Measurements from ENCODE around the gene ARHGAP18.

The ARHGAP18 gene

DNA sequence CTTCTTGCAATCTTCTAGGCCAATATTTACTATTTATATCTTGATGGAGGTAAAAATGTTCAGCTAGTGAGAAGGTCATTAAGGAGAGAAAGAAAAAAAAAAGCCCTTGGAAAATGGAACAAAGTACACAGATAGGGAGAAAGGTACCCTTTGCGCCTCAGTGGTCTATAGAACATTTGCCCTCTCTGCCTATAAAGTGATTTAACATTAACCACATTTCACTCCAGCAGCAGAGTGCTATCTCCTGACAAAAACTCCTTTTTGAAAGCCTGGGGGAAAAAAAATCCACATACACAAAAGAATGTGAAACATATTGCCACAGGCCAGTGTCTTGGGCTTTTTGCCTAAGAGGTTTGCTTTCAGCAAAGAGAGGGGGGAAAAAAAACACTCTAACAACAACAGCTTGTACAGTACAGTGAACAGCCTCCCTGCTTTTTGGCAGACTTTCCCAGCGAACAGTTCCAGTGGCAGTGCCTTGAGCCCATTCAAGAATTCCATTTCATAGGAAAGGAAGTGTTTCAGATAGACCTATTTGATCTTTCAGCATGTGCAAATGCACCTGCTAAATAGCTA, 695 bp downstream of the ARHGAP18 start:
- peaks cover 29 to 60% (median 41%) of the 10 kb centered on the region in 10 experiments for H3K4me1 ChIP-seq
- H4K20me1 ChIP-seq = peaks cover 0 to 35% (median 0%) of the 10 kb centered on the region in 11 experiments; a peak in 4 of 22 replicates
- TF ChIP-seq Cebpa-rat (IDR thresholded peaks at IDR 0.05) = no peak
- peak overlapping the region; percentile 79 to 96 (median 92) for H3K4me2 ChIP-seq
- H3K9me3 ChIP-seq (replicated peaks in 1 of 11) = no peaks in the 10 kb centered on the region
- peak overlapping the region; percentile 66 to 86 (median 78) for H3K9ac ChIP-seq
- H3K27ac ChIP-seq = peak overlapping the region in 10 of 11 experiments; percentile 50 to 78 (median 70); a peak in 19 of 22 replicates
- H3K27me3 ChIP-seq = no peaks in the 10 kb centered on the region
- peak overlapping the region; percentile 60 to 84 (median 70) for H3K4me3 ChIP-seq
- peaks cover 0 to 28% (median 6%) of the 10 kb centered on the region in 11 experiments; a peak in 7 of 22 replicates for H3K36me3 ChIP-seq

DNA sequence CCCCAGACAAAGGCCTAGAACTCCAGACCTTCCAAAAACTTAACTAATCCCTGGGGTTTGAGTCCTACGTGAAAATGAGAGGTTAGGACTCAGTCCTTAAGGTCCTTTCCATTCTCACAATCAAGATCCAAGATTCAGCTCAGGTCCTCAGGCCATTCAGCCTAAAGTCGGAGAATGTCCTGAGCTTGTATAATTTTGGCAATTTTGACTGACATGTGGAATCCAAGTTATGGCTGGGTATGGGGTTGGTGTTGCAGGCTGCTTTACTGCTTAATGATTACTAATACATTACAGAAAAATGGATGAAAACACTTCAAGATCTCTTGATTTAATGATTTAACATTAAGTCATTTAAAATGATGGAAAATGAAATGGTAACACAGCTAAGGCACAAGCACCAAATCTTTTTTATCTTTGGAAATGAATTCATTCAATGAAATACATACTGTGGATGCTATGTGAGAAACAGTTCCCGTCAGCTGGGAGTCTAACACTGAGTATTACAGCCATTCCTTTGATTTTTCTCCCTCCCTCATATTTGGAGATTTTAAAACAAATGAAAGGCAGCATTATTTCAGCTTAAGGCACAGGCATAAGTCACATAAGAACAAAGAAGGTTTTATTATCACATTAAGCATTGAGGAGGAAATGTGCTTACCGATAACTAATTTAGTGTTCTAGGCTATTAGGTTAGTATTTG, 1.3 kb downstream of the ARHGAP18 start:
- Histone ChIP-seq H3K4me3 (peak overlapping the region; percentile 60 to 84 (median 70); a peak in 16 of 20 replicates), H3K4me1 (peaks cover 24 to 66% (median 36%) of the 10 kb centered on the region in 10 experiments), H3K4me2 (peak overlapping the region; percentile 79 to 96 (median 92)), H3K27ac (peak overlapping the region in 4 of 11 experiments; percentile 71 to 78 (median 73); a peak in 7 of 22 replicates), H3K9me3 (replicated peaks in 1 of 11) (no peaks in the 10 kb centered on the region), H3K36me3 (peaks cover 0 to 31% (median 6%) of the 10 kb centered on the region in 11 experiments; a peak in 7 of 22 replicates), H3K27me3 (no peaks in the 10 kb centered on the region), H4K20me1 (peaks cover 0 to 39% (median 0%) of the 10 kb centered on the region in 11 experiments; a peak in 4 of 22 replicates), H3K9ac (peak overlapping the region in 8 of 11 experiments; percentile 68 to 86 (median 78); a peak in 13 of 22 replicates)
- TF ChIP-seq Cebpa-rat (IDR thresholded peaks at IDR 0.05) = no peak

DNA sequence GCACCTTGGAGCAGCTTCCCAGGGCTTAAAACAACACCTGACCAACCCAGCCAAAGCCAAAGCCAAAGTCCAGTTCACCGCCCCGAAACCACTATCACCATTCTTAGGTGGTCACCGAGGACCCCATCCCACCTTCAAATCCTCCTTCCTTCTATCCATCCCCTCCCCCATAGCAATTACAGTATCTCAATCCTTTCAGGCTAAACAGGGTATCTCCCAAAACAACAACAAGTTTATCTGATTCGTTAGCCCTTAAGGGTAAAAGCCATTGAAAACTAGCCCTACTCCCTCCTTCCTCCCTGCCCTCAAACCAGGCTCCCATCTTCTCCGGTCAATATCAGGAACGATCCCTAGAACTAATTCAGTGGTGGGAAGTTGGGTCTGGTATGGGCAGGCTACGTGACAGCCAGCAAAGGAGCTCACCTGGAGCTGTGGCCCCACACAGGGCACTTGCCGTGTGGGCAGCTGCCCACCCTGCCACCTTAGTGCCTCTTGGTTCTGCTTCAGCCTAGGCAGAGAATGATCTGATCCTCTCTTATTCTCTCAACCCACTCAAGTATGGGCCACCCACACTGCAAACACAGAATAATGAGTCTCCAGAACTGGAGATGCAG, 2.0 kb downstream of the ARHGAP18 start:
- Histone ChIP-seq H3K4me1 (peaks cover 23 to 72% (median 36%) of the 10 kb centered on the region in 10 experiments), H3K27me3 (no peaks in the 10 kb centered on the region), H3K9ac (peak overlapping the region in 4 of 11 experiments; percentile 79 to 86 (median 81); a peak in 8 of 22 replicates), H3K27ac (peak overlapping the region in 4 of 11 experiments; percentile 2 to 74 (median 72); a peak in 5 of 22 replicates), H3K36me3 (peaks cover 0 to 36% (median 6%) of the 10 kb centered on the region in 11 experiments; a peak in 7 of 22 replicates), H4K20me1 (peaks cover 0 to 44% (median 0%) of the 10 kb centered on the region in 11 experiments; a peak in 4 of 22 replicates), H3K4me3 (peak overlapping the region in 6 of 10 experiments; percentile 65 to 84 (median 77); a peak in 10 of 20 replicates), H3K4me2 (peak overlapping the region; percentile 79 to 96 (median 92)), H3K9me3 (replicated peaks in 1 of 11) (peaks cover 0 to 3% (median 0%) of the 10 kb centered on the region in 11 experiments; a peak in 4 of 22 replicates)
- no peak for TF ChIP-seq Cebpa-rat (IDR thresholded peaks at IDR 0.05)

DNA sequence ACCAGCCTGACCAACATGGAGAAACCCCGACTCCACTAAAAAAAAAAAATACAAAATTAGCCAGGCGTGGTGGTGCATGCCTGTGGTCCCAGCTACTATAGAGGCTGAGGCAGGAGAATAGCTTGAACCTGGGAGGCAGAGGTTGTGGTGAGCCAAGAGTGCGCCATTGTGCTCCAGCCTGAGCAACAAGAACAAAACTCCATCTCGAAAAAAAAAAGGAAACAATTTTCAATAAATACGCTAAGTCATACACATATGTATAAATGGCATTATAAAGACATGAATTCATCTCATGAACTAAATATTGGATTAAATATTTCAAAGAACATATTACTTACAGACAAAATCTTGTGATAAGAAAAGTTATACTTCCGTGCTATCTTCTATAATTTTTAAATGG, 2.9 kb downstream of the ARHGAP18 start:
- peaks cover 0 to 54% (median 0%) of the 10 kb centered on the region in 11 experiments; a peak in 4 of 22 replicates for H4K20me1 ChIP-seq
- H3K4me1 ChIP-seq = peaks cover 23 to 78% (median 42%) of the 10 kb centered on the region in 10 experiments
- peak overlapping the region in 2 of 11 experiments; percentile 81 to 86; a peak in 3 of 22 replicates for H3K9ac ChIP-seq
- no peaks in the 10 kb centered on the region for H3K27me3 ChIP-seq
- H3K4me2 ChIP-seq = peak overlapping the region in 4 of 11 experiments; percentile 85 to 96 (median 94); a peak in 7 of 22 replicates
- no peak overlapping the region for H3K27ac ChIP-seq
- H3K36me3 ChIP-seq = peaks cover 0 to 45% (median 6%) of the 10 kb centered on the region in 11 experiments; a peak in 8 of 22 replicates
- no peak for TF ChIP-seq Cebpa-rat (IDR thresholded peaks at IDR 0.05)
- H3K9me3 ChIP-seq (replicated peaks in 1 of 11) = peaks cover 0 to 12% (median 0%) of the 10 kb centered on the region in 11 experiments; a peak in 5 of 22 replicates
- peak overlapping the region in 3 of 10 experiments; percentile 74 to 84 (median 83); a peak in 5 of 20 replicates for H3K4me3 ChIP-seq

DNA sequence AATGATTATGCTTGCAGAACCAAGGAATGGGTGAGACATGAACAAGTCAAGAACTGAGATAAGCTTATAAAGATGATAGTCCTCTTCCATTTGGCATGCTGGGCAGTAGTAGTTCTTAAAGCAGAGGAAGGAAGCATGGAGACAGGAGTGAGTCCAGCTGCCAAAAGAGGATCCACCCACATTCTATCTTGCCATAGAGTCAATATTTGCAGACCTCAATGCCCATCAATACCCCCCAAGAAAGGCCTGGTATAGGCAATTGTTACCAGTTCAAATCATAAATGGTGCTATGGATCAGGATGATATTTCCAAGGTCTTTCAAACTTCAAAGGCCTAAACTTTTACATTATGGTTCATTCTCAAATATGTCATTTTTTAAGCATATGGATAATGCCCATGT, 4.8 kb downstream of the ARHGAP18 start:
- no peak overlapping the region; a peak in 1 of 22 replicates for H3K27ac ChIP-seq
- peak overlapping the region in 4 of 11 experiments; percentile 35 to 96 (median 90); a peak in 7 of 22 replicates for H3K4me2 ChIP-seq
- H3K27me3 ChIP-seq = no peaks in the 10 kb centered on the region
- H4K20me1 ChIP-seq = peaks cover 0 to 63% (median 0%) of the 10 kb centered on the region in 11 experiments; a peak in 4 of 22 replicates
- H3K4me3 ChIP-seq = peak overlapping the region in 3 of 10 experiments; percentile 11 to 74 (median 19); a peak in 2 of 20 replicates
- H3K4me1 ChIP-seq = peaks cover 27 to 81% (median 53%) of the 10 kb centered on the region in 10 experiments
- TF ChIP-seq Cebpa-rat (IDR thresholded peaks at IDR 0.05) = no peak
- peaks cover 0 to 20% (median 5%) of the 10 kb centered on the region in 11 experiments; a peak in 10 of 22 replicates for H3K9me3 ChIP-seq (replicated peaks in 1 of 11)
- H3K36me3 ChIP-seq = peaks cover 0 to 56% (median 6%) of the 10 kb centered on the region in 11 experiments; a peak in 8 of 22 replicates
- peak overlapping the region in 1 of 11 experiments; percentile 22; a peak in 1 of 22 replicates for H3K9ac ChIP-seq

DNA sequence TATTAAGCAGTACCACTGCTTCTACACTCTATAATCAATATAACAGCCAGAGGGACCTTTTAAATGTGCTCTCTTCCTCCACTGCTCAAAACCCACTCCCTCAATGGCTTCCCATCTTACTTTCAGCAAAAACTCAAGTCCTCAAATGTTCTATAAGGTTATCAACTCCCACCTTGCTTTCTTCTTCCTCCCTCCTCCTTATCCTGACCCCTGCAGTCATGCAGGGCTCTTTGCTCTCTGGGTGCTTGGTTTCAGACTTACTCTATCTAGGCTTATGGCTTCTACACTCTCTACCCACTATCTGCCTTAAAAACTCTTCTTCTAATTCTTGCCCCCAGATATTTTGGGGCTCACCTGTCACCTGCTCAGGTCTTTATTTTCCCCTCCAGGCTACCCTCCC, 5.3 kb downstream of the ARHGAP18 start:
- Histone ChIP-seq H3K9ac (peak overlapping the region in 1 of 11 experiments; percentile 22; a peak in 1 of 22 replicates), H3K4me3 (peak overlapping the region in 2 of 10 experiments; percentile 11 to 74; a peak in 1 of 20 replicates)
- TF ChIP-seq Cebpa-rat (IDR thresholded peaks at IDR 0.05) = no peak

DNA sequence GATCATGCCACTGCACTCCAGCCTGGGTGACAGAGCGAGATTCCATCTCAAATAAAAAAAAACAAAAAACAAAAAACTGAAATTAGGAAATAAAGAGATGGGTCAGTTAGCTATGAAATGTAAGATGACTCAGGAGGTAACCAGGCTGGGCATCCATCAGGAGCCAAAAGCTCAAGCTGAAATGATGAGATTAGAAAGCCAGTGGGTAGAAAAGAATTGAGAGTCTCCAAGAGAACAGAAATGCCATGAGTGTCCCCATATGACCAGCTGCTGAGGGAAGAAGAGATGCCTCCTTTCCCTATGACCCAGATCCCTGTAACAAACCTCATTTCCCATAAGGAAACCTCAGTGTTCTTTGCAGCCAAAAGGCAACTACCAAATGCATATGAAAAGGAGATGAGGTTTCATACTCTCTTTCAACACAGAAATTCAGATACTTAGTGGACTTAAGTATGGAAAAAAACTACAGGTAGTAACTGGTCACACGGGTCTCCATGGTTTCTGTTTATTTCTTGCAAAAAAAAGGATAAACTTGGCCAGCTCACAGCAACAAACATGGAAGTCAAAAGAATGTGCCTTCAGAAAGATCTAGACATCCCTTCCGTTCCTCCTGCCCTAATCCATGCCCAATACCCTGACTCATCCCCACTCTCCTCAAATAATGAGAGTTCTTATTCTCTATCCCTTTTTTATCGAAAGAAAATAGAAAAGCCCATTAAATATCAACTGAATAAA, 8.1 kb downstream of the ARHGAP18 start:
- Histone ChIP-seq H4K20me1 (peaks cover 0 to 59% (median 0%) of the 10 kb centered on the region in 11 experiments; a peak in 2 of 22 replicates), H3K4me2 (peak overlapping the region in 7 of 11 experiments; percentile 42 to 96 (median 74); a peak in 14 of 22 replicates), H3K4me3 (peak overlapping the region in 1 of 10 experiments; percentile 15; a peak in 1 of 20 replicates), H3K27me3 (no peaks in the 10 kb centered on the region), H3K36me3 (peaks cover 0 to 79% (median 5%) of the 10 kb centered on the region in 11 experiments; a peak in 8 of 22 replicates), H3K9me3 (replicated peaks in 1 of 11) (peaks cover 5 to 37% (median 13%) of the 10 kb centered on the region in 11 experiments; a peak in 15 of 22 replicates), H3K4me1 (peaks cover 2 to 99% (median 29%) of the 10 kb centered on the region in 10 experiments; a peak in 18 of 20 replicates), H3K27ac (peak overlapping the region in 10 of 11 experiments; percentile 21 to 79 (median 58); a peak in 17 of 22 replicates), H3K9ac (peak overlapping the region in 4 of 11 experiments; percentile 9 to 51 (median 31); a peak in 4 of 22 replicates)
- TF ChIP-seq Cebpa-rat (IDR thresholded peaks at IDR 0.05) = no peak

More for the DNA sequence above, 5.3 kb downstream of the ARHGAP18 start:
- Histone ChIP-seq H3K27me3 (no peaks in the 10 kb centered on the region), H4K20me1 (peaks cover 0 to 68% (median 0%) of the 10 kb centered on the region in 11 experiments; a peak in 4 of 22 replicates), H3K27ac (peak overlapping the region in 4 of 11 experiments; percentile 1 to 15 (median 10); a peak in 5 of 22 replicates), H3K36me3 (peaks cover 0 to 61% (median 6%) of the 10 kb centered on the region in 11 experiments; a peak in 8 of 22 replicates), H3K4me1 (peaks cover 25 to 86% (median 49%) of the 10 kb centered on the region in 10 experiments), H3K9me3 (replicated peaks in 1 of 11) (peaks cover 2 to 25% (median 10%) of the 10 kb centered on the region in 11 experiments; a peak in 15 of 22 replicates), H3K4me2 (peak overlapping the region in 4 of 11 experiments; percentile 35 to 96 (median 90); a peak in 7 of 22 replicates)

Measured in BLaER1 treated with 17β-estradiol and CSF1 and Interleukin-3, amounts not matched to agents 10 nM and 100 nM (cell line).